Measurements from ENCODE around the gene DLG2.
A peak's percentile ranks its signal among the peaks of the same experiment; 100 is the strongest.

Gene DLG2

GRCh38 chr11:83813296-83813695 is 1813.8 kb downstream of the DLG2 start:
- no peak for TF ChIP-seq CTCF (IDR thresholded peaks at IDR 0.05; ENCODE audit: low read depth, low read length, missing control alignments)
- H3K4me3 ChIP-seq (ENCODE audit: low read depth, low read length), result no peak overlapping the region
- DNase-seq (ENCODE audit: low read depth), result no peak

GRCh38 chr11:83809274-83809673 is 1817.9 kb downstream of the DLG2 start:
- no peak for DNase-seq (ENCODE audit: low read depth)
- H3K4me3 ChIP-seq (ENCODE audit: low read depth, low read length), result no peak overlapping the region
- TF ChIP-seq CTCF (IDR thresholded peaks at IDR 0.05; ENCODE audit: low read depth, low read length, missing control alignments), result no peak

GRCh38 chr11:83801799-83802198 is 1825.3 kb downstream of the DLG2 start:
- no peak overlapping the region for H3K4me3 ChIP-seq (ENCODE audit: low read depth, low read length)
- TF ChIP-seq CTCF (IDR thresholded peaks at IDR 0.05; ENCODE audit: low read depth, low read length, missing control alignments), result peak; percentile 28
- DNase-seq (ENCODE audit: low read depth), result no peak

GRCh38 chr11:83793310-83793709 is 1833.8 kb downstream of the DLG2 start:
- TF ChIP-seq CTCF (IDR thresholded peaks at IDR 0.05; ENCODE audit: low read depth, low read length, missing control alignments), result no peak

GRCh38 chr11:83791557-83791956 is 1835.6 kb downstream of the DLG2 start:
- DNase-seq (ENCODE audit: low read depth), result no peak
- H3K4me3 ChIP-seq (ENCODE audit: low read depth, low read length), result no peak overlapping the region
- no peak for TF ChIP-seq CTCF (IDR thresholded peaks at IDR 0.05; ENCODE audit: low read depth, low read length, missing control alignments)

More at GRCh38 chr11:83793310-83793709, 1833.8 kb downstream of the DLG2 start:
- H3K4me3 ChIP-seq (ENCODE audit: low read depth, low read length), result no peak overlapping the region
- no peak for DNase-seq (ENCODE audit: low read depth)

GRCh38 chr11:83785942-83786341 is 1841.2 kb downstream of the DLG2 start:
- no peak overlapping the region for H3K4me3 ChIP-seq (ENCODE audit: low read depth, low read length)
- DNase-seq (ENCODE audit: low read depth), result no peak
- no peak for TF ChIP-seq CTCF (IDR thresholded peaks at IDR 0.05; ENCODE audit: low read depth, low read length, missing control alignments)

GRCh38 chr11:83784419-83784818 is 1842.7 kb downstream of the DLG2 start:
- TF ChIP-seq CTCF (IDR thresholded peaks at IDR 0.05; ENCODE audit: low read depth, low read length, missing control alignments), result no peak
- DNase-seq (ENCODE audit: low read depth), result no peak

More at GRCh38 chr11:83784419-83784818, 1842.7 kb downstream of the DLG2 start:
- H3K4me3 ChIP-seq (ENCODE audit: low read depth, low read length), result no peak overlapping the region

Data from GM12864 (cell line).